GM12872 (cell line): ENCODE measurements around the gene SP110.

Experiments
- TF ChIP-seq, protein P1 (sequence below): IDR thresholded peaks from 3 replicates; pipeline ENCODE4 v1.5.1; 2011; ENCODE audit warnings: low read depth, mild to moderate bottlenecking, low read length, moderate library complexity; ENCODE audit not compliant: insufficient read depth

Gene SP110

DNA sequence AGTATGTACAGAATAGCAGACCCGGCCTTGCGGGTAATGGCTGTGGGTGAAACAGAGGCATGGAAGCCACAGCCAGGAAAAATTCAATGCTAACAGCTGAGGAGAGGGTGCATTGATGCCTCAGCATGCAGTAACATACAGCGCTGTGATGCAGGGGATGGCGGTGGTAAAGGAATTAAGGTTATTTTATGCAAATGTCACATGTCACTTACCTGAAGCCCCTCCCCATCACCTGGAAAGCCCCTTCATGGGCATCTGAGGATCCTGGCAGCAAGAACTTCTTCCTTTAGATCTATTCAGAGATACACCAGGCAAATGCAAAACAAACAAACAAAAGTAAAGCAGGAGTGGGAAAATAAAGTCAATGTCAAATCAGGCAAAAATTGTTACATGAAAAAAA is 1.7 kb upstream of the SP110 start:
- TF ChIP-seq, protein P1, sequence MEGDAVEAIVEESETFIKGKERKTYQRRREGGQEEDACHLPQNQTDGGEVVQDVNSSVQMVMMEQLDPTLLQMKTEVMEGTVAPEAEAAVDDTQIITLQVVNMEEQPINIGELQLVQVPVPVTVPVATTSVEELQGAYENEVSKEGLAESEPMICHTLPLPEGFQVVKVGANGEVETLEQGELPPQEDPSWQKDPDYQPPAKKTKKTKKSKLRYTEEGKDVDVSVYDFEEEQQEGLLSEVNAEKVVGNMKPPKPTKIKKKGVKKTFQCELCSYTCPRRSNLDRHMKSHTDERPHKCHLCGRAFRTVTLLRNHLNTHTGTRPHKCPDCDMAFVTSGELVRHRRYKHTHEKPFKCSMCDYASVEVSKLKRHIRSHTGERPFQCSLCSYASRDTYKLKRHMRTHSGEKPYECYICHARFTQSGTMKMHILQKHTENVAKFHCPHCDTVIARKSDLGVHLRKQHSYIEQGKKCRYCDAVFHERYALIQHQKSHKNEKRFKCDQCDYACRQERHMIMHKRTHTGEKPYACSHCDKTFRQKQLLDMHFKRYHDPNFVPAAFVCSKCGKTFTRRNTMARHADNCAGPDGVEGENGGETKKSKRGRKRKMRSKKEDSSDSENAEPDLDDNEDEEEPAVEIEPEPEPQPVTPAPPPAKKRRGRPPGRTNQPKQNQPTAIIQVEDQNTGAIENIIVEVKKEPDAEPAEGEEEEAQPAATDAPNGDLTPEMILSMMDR, result no peak

DNA sequence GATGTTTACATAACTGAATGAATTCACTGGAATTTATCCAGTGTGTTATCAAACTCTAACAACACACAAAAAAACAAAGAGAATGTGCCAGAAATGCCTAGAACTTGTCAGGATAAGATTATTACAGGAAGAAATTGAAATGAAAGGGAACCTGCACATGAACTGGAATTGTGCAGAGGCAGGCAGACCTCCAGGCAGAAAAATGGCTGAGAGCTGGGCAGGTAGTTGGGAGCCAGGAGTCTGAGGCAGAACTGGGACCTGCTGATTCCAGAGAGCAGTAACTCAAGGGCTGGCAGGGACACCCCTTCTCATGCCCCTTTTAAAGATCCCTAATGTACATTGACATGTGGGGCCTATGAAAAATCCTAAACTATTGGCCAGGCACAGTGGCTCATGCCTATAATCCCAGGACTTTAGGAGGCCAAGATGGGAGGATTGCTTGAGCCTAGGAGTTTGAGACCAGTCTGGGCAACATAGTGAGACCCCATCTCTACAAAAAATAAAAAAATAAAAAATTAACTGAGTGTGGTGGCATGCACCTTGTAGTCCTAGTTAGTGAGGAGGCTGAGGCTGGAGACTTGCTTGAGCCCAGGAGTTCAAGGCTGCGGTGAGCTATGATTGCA is 674 bp upstream of the SP110 start:
- TF ChIP-seq, protein P1, result no peak

DNA sequence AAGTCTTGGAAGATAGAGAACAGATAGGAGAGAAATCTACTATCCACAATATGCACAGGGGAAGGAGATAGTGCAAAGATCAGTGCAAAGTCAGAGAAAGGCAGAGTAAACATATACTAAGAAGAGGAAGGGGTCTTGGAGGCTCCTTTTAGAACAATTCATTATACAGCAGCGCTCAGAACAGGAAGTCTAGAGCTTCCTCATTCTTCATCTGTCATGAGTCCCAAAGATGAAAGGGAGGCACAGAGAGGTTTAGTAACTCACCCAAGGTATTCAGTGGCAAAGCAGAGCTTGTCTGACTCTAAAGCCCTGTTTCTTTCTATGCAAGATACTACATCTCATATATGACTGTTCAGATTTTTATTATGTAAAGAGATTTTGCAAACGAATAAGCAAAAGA is 1.4 kb downstream of the SP110 start:
- TF ChIP-seq, protein P1, result no peak

DNA sequence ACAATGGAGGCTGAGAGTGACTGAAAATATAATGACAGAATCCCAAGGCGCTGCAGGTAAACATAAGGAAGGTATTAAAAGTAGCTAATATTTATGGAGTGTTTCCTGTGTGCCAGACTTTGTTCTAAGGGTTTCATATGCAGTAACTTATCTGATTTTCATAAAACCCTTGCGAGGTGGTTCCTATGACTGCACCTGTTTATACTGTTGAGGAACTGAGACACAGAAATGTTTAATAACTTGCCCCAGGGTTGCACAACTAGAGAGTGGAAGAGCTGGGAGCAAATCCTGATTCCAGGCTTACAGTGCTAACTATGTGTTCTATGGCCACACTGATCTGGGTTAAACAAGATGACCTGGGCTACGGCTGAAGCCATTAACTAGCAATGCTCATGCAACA is 2.4 kb downstream of the SP110 start:
- TF ChIP-seq, protein P1, result no peak

DNA sequence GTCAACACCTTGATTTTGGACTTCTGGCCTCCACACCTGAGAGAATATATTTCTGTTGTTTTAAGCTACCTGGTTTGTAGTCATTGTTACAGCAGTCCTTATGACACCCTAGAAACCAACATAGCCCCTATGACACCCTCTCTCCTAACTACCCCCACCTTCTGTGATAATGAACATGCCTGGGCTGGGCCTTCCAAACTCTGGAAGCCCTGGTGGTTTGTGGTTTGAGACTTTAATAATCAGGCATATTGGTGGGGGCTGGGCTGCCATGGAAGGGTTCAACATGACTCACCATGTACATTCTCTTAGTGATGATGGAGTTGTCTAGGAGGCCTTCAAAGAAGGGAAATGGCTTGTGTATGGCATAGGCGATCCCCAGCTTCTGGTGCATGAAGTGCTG is 3.3 kb downstream of the SP110 start:
- TF ChIP-seq, protein P1, result no peak

DNA sequence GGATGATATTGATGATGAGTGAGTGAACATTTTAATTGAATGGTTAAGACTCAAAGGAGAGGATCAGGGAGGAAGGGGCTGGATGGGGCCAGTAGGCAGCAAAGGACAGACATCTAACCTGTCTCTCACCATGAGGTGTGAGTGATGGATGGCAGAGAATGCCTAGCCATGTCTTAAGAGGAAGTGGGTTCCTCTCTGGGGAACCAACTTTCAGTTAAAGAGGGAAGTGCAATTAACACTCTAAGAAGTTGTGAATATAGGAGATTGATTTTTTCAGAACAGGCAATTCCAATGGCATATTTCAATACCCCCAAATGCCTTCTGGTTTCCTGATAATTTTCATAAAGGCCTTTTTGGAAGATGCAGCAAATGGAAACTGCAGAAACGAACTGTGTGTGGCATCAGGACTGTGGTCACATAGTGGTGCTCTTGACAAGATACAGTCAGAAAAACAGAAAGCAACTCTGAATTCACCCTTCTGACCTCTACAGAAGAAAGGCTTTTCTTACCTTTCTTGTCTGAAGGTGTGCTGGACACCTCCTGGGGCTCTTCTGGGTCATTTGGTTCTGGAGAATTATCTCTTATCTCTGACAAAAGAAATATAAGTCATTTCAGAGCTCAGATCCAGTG is 10.2 kb downstream of the SP110 start:
- TF ChIP-seq, protein P1, result no peak

DNA sequence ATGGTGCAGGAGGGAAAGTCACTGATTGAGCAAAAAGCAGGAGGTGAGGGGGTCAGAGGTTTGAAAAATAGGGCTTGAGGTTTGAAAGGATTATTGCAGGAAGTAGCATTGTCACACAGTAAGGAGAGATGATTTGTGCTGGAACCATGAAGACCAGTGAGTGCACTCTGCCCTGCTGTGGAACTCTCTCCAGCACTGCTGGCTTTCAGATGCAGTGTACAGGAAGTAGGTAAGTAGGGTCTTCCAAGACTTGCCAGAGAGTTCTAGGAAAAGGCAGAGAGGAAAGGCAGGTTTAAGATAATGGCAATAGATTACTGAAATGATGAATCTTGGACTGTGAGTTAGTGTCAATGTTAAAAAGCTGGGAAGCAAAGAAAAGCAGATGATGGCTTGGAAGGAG is 11.2 kb downstream of the SP110 start:
- TF ChIP-seq, protein P1, result no peak
